Thoracic aorta (tissue), 2 donors: Measurements from ENCODE around the gene CNNM3. TPM values are rescaled to one million over a fixed set of nuclear protein-coding genes. Genes with fewer than 3 reads are reported as not detected.
A peak's percentile ranks its signal among the peaks of the same experiment; 100 is the strongest.

Source experiments
- ATAC-seq: fragments of 150-250 bp; one replicate; pipeline ENCODE4 v1.8.0; 2017; ENCODE audit warnings: low read depth; ENCODE audit not compliant: insufficient number of reproducible peaks, low FRiP score
- DNase-seq: peaks from one replicate; pipeline ENCODE4 v3.0.0-alpha.2; 2020; ENCODE audit warnings: low spot score
- H3K27ac ChIP-seq, 2 donors: fragments of 200-600 bp; sonication (generic); 1 replicate in 1 of 2; 2 replicates in 1 of 2; pipeline ENCODE4 v1.5.1; 2016; ENCODE audit warnings: mild to moderate bottlenecking in 2 of 2, moderate library complexity in 2 of 2
- H3K27me3 ChIP-seq: fragments of 200-600 bp; sonication (generic); replicated peaks from 2 replicates; pipeline ENCODE4 v1.6.0; 2016; ENCODE audit warnings: mild to moderate bottlenecking; ENCODE audit not compliant: insufficient read depth
- H3K36me3 ChIP-seq: fragments of 200-600 bp; sonication (generic); one replicate; pipeline ENCODE4 v1.5.1; 2016
- H3K4me1 ChIP-seq, 2 donors: fragments of 200-600 bp; sonication (generic); 1 replicate in 1 of 2; 2 replicates in 1 of 2; pipeline versions ENCODE4 v1.5.1 to v1.6.0; 2016; ENCODE audit warnings: low read depth in 2 of 2, mild to moderate bottlenecking in 1 of 2; ENCODE audit not compliant: control insufficient read depth in 1 of 2
- H3K4me3 ChIP-seq: fragments of 200-600 bp; sonication (generic); 2 replicates; pipeline ENCODE4 v1.5.1; 2016; ENCODE audit warnings: mild to moderate bottlenecking
- H3K9me3 ChIP-seq: fragments of 200-600 bp; sonication (generic); 2 replicates; pipeline ENCODE4 v1.5.1; 2016
- total RNA-seq, 2 donors: library from RNA; depleted of rRNA; stranded (reverse); fragments of >200 nt; gene quantifications; one replicate each; pipeline versions ENCODE4 v1.1.0 to v1.2.3, GENCODE V29; 2016
- TF ChIP-seq, protein P1 (sequence below): fragments of 200-600 bp; sonication (generic); IDR thresholded peaks from one replicate; pipeline ENCODE4 v1.5.1; 2019; ENCODE audit warnings: antibody characterized with exemption

Gene CNNM3
- total RNA-seq = 10 to 100 TPM; 11.5 to 14.3 TPM

DNA sequence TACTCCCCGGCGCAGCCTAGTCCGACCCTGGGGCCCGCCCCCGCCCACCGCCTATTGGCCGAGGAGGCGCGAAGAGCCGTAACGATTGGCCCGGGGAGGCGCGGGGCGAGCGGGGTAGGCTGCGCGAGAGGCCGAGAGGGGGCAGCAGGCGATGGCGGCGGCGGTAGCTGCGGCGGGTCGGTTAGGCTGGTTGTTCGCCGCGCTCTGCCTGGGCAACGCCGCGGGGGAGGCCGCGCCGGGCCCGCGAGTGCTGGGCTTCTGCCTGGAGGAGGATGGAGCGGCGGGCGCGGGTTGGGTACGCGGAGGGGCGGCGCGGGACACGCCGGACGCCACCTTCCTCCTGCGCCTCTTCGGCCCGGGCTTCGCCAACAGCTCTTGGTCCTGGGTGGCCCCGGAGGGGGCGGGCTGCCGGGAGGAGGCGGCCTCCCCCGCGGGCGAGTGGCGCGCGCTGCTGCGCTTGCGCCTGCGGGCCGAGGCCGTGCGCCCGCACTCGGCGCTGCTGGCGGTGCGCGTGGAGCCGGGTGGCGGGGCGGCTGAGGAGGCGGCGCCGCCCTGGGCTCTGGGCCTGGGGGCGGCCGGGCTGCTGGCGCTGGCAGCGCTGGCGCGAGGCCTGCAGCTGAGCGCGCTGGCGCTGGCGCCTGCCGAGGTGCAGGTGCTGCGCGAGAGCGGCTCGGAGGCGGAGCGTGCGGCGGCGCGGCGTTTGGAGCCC is at the start of gene CNNM3:
Gene CNNM3 (plus strand): TSS at position 142 of the 709 bp plus-strand sequence. CDS start 10 bp downstream, at position 152.
- ATAC-seq (peak; percentile 81), DNase-seq (peak; percentile 84)
- TF ChIP-seq, protein P1, sequence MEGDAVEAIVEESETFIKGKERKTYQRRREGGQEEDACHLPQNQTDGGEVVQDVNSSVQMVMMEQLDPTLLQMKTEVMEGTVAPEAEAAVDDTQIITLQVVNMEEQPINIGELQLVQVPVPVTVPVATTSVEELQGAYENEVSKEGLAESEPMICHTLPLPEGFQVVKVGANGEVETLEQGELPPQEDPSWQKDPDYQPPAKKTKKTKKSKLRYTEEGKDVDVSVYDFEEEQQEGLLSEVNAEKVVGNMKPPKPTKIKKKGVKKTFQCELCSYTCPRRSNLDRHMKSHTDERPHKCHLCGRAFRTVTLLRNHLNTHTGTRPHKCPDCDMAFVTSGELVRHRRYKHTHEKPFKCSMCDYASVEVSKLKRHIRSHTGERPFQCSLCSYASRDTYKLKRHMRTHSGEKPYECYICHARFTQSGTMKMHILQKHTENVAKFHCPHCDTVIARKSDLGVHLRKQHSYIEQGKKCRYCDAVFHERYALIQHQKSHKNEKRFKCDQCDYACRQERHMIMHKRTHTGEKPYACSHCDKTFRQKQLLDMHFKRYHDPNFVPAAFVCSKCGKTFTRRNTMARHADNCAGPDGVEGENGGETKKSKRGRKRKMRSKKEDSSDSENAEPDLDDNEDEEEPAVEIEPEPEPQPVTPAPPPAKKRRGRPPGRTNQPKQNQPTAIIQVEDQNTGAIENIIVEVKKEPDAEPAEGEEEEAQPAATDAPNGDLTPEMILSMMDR = peak; percentile 71
- Histone ChIP-seq H3K9me3 (no peaks in the 10 kb centered on the region), H3K4me3 (peak within 1 kb of the TSS; percentile 83), H3K27ac (peak within 1 kb of the TSS; percentile 68 to 77), H3K4me1 (peaks cover 27 to 57% of the 10 kb centered on the region in 2 donors), H3K36me3 (no peaks in the 10 kb centered on the region), H3K27me3 (no peaks in the 10 kb centered on the region)

DNA sequence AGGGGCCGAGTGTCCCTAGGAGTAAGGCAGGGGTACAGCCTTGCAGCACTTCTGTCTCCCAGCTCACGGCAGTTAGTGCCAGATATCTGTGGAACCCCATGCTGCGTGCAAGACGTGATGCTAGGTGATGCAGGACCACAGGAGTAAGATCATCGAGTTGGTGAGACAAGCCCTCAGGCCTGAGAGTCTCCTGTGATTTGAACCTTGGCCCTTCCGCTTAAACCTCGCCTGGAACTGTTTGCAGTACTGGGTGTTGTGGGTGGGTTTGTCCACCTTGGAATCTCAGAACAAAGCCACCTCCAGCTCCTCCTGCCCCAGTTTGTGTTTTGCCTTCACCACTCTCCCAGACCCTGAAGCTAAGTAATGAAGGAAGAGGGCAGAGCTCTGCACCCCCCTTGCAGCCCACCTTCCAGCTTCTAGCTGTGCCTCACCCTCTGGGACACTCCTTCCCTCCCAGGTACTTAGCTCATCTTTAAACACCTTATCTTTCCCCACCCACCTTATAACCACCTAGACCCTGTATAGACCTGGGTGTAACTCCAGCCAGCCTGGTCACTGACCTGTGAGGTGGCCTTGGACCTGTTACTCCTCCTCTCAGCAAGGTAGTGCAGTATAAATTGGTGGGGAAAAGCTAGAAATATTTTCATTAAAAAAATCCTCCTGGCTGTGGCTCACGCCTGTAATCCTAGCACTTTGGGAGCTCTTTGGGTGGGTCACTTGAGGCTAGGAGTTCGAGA is 48.8 kb upstream of the CNNM3 start:
- H3K4me3 ChIP-seq = no peak overlapping the region
- no peak for ATAC-seq
- H3K27ac ChIP-seq = no peak overlapping the region

DNA sequence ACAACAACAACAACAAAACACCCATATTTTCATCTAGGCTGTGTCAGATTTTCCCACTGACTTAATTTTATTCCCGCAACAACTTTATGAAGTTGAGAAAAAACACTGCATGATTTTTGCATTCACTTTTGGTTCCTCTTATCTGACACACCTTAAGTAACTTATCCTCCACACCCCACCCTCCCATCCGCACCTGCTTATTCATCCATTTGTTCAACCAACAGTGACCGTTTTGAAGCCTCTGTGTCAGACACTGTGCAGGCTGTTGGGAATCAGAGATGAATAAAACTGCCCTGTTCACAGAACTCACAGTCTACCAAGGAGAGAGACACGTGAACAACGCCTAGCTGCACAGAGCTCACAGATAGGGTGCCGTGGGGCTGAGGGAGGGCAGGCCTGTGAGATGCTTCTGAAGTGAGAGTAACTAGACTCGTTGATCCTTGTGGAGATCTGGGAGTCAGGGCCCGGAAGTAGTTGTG is 47.9 kb upstream of the CNNM3 start:
- H3K4me1 ChIP-seq = peaks cover 8 to 30% of the 10 kb centered on the region in 2 donors
- H3K27me3 ChIP-seq = no peaks in the 10 kb centered on the region
- H3K27ac ChIP-seq = no peak overlapping the region
- no peak overlapping the region for H3K4me3 ChIP-seq
- TF ChIP-seq, protein P1 = no peak
- no peak for DNase-seq
- no peaks in the 10 kb centered on the region for H3K36me3 ChIP-seq
- no peak for ATAC-seq
- H3K9me3 ChIP-seq = no peaks in the 10 kb centered on the region

More for the DNA sequence above, 48.8 kb upstream of the CNNM3 start:
- Histone ChIP-seq H3K27me3 (no peaks in the 10 kb centered on the region), H3K4me1 (peaks cover 12 to 38% of the 10 kb centered on the region in 2 donors), H3K9me3 (no peaks in the 10 kb centered on the region), H3K36me3 (no peaks in the 10 kb centered on the region)
- DNase-seq = no peak
- TF ChIP-seq, protein P1 = no peak

DNA sequence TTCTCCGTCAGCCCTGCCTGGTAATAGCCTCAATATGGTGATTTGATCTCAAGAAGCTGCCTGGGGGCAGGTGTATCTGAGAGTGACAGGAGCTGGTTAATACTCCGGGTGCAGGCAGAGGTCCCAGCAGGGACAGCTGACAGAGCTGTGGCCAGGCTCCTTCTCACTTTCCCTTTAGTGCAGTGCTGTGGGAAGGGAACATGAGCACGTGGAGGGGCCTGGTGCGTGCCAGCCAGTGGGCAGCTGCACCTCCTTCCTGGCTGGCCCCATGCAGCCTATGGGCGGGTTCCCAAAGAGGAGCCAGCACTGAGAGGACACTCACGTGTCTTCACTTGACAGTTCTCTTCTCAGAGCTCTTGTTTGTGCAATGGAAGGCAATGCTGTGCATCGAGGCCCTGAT is 46.3 kb upstream of the CNNM3 start:
- H3K9me3 ChIP-seq = no peaks in the 10 kb centered on the region
- TF ChIP-seq, protein P1 = no peak
- H3K27me3 ChIP-seq = no peaks in the 10 kb centered on the region
- ATAC-seq (no peak), DNase-seq (no peak)
- H3K4me1 ChIP-seq = peaks cover 0 to 13% of the 10 kb centered on the region in 2 donors
- H3K27ac ChIP-seq = no peak overlapping the region
- H3K4me3 ChIP-seq = no peak overlapping the region
- no peaks in the 10 kb centered on the region for H3K36me3 ChIP-seq
